ENCODE results near the gene CCDC177.

Gene CCDC177

DNA sequence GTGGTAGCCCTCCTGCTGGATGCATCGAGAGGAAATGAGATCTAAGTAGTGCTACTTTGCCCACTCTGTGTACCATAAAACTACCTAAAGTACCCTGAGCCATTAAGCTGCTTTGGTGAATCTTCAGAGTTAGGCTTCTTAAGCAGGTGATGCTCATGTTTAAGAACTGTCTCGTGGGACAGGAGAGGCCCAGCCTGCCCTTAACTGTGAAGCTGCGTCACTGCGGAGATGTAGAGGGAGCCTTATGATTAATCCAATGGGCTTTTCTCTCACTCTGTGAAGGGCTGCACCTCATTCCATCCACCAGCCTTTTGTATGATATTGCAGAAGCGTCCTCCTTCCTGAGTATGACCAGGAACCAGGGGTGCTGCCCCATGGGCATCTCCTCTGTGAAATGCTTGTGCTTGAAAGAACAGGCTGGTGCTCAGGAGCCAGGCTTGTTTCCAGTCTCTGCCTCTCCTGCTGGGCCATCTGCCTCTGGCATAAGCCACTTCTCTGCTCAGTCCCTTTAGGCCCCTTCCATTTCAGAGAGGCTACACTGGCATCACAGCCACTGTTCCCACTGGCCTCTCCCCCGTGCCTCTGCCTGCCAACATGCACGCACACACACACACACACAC is 6.8 kb upstream of the CCDC177 start:
- no peaks in the 10 kb centered on the region for H3K27me3 ChIP-seq (ENCODE audit: insufficient read depth, poor library complexity, severe bottlenecking)
- H3K27ac ChIP-seq (replicated peaks): no peak overlapping the region
- no peak for DNase-seq (ENCODE audit: low read depth in 1 of 2, low spot score in 1 of 2)
- no peak overlapping the region for H3K4me3 ChIP-seq (replicated peaks; ENCODE audit: insufficient read depth, low read length)
- TF ChIP-seq CTCF (IDR thresholded peaks at IDR 0.05; ENCODE audit: insufficient read depth, low read length) (no peak), POLR2AphosphoS5 (IDR thresholded peaks at IDR 0.05; ENCODE audit: low read depth) (no peak), SPI1 (IDR thresholded peaks at IDR 0.05; ENCODE audit: borderline replicate concordance, low read depth) (no peak), GABPA (IDR thresholded peaks at IDR 0.05; ENCODE audit: low read depth) (no peak)
- TF ChIP-seq, protein P1, sequence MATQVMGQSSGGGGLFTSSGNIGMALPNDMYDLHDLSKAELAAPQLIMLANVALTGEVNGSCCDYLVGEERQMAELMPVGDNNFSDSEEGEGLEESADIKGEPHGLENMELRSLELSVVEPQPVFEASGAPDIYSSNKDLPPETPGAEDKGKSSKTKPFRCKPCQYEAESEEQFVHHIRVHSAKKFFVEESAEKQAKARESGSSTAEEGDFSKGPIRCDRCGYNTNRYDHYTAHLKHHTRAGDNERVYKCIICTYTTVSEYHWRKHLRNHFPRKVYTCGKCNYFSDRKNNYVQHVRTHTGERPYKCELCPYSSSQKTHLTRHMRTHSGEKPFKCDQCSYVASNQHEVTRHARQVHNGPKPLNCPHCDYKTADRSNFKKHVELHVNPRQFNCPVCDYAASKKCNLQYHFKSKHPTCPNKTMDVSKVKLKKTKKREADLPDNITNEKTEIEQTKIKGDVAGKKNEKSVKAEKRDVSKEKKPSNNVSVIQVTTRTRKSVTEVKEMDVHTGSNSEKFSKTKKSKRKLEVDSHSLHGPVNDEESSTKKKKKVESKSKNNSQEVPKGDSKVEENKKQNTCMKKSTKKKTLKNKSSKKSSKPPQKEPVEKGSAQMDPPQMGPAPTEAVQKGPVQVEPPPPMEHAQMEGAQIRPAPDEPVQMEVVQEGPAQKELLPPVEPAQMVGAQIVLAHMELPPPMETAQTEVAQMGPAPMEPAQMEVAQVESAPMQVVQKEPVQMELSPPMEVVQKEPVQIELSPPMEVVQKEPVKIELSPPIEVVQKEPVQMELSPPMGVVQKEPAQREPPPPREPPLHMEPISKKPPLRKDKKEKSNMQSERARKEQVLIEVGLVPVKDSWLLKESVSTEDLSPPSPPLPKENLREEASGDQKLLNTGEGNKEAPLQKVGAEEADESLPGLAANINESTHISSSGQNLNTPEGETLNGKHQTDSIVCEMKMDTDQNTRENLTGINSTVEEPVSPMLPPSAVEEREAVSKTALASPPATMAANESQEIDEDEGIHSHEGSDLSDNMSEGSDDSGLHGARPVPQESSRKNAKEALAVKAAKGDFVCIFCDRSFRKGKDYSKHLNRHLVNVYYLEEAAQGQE (IDR thresholded peaks at IDR 0.05; ENCODE audit: insufficient replicate concordance, low read depth): no peak

DNA sequence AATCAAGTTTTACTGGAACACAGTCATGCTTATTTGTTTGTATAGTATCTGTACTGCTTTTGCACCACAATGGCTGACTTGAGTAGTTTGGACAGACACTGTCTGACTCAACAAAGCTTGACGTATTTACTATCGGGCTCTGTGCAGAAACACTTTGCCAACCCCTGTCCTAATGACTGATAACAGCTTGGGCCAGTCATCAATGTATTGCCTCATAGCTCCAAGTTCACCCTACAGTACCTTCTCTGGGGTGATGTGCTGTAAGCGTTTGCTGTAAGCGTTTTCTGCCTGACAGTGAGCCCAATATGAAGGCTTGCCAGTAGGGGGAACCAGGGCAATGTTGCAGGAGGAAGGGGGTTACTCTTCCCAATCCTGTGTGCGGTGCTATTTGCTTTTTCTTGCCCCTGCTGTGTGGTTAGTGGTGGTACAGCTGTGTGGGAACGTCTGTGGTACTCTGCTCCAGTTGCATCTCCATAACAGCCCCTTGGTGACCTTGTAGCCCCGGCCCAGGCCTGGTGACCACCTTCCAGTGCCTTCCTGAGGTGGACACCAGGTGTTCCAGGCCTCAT is 5.4 kb upstream of the CCDC177 start:
- peak in 1 of 2 experiments; percentile 38 for DNase-seq (ENCODE audit: low read depth in 1 of 2, low spot score in 1 of 2)
- no peak overlapping the region for H3K4me3 ChIP-seq (replicated peaks; ENCODE audit: insufficient read depth, low read length)
- TF ChIP-seq CTCF (IDR thresholded peaks at IDR 0.05; ENCODE audit: insufficient read depth, low read length) (peak; percentile 26), SPI1 (IDR thresholded peaks at IDR 0.05; ENCODE audit: borderline replicate concordance, low read depth) (no peak)
- H3K27ac ChIP-seq (replicated peaks): no peak overlapping the region
- no peaks in the 10 kb centered on the region for H3K27me3 ChIP-seq (ENCODE audit: insufficient read depth, poor library complexity, severe bottlenecking)

- DNase-seq (ENCODE audit: low read depth in 1 of 2, low spot score in 1 of 2): no peak
- no peak overlapping the region for H3K27ac ChIP-seq (replicated peaks)
These were observed 4.8 kb upstream of the CCDC177 start for GRCh38 chr14:69579476-69579875.

More at GRCh38 chr14:69579476-69579875, 4.8 kb upstream of the CCDC177 start:
- Histone ChIP-seq H3K4me3 (replicated peaks; ENCODE audit: insufficient read depth, low read length) (no peak overlapping the region), H3K27me3 (ENCODE audit: insufficient read depth, poor library complexity, severe bottlenecking) (no peaks in the 10 kb centered on the region)
- TF ChIP-seq POLR2AphosphoS5 (IDR thresholded peaks at IDR 0.05; ENCODE audit: low read depth) (no peak), CTCF (IDR thresholded peaks at IDR 0.05; ENCODE audit: insufficient read depth, low read length) (no peak), GABPA (IDR thresholded peaks at IDR 0.05; ENCODE audit: low read depth) (no peak), SPI1 (IDR thresholded peaks at IDR 0.05; ENCODE audit: borderline replicate concordance, low read depth) (no peak)
- TF ChIP-seq, protein P1 (IDR thresholded peaks at IDR 0.05; ENCODE audit: insufficient replicate concordance, low read depth): no peak

Measured in HL-60 (cell line).